Tibial nerve (tissue), 3 donors: ENCODE data around the gene RAB24.

Source experiments
- CTCF ChIP-seq, 5 experiments: fragments of 200-600 bp in 3 of 5; fragments of 450-650 bp in 2 of 5; sonication (generic) in 3 of 5; IDR thresholded peaks; one replicate each; pipeline ENCODE4 v1.5.1; 2016 to 2019; ENCODE audit warnings: antibody characterized with exemption in 5 of 5, mild to moderate bottlenecking in 3 of 5, moderate library complexity in 2 of 5
- POLR2A ChIP-seq, 2 donors: fragments of 450-650 bp; IDR thresholded peaks; one replicate each; pipeline ENCODE4 v1.6.1; 2017; ENCODE audit warnings: antibody characterized with exemption in 2 of 2, mild to moderate bottlenecking in 2 of 2, moderate library complexity in 2 of 2

GRCh38 chr5:177294632-177295031 lies 8.9 kb downstream of the RAB24 start:
- no peak for TF ChIP-seq CTCF (IDR thresholded peaks at IDR 0.05)
- TF ChIP-seq POLR2A (IDR thresholded peaks at IDR 0.05): no peak
